Superior temporal gyrus (tissue), 1 donor: ENCODE measurements around the gene NBAS.

Experiments used
- DNase-seq: peaks from one replicate; pipeline ENCODE4 v3.0.0-alpha.2; 2016; ENCODE audit errors: extremely low spot score

Gene NBAS

DNA sequence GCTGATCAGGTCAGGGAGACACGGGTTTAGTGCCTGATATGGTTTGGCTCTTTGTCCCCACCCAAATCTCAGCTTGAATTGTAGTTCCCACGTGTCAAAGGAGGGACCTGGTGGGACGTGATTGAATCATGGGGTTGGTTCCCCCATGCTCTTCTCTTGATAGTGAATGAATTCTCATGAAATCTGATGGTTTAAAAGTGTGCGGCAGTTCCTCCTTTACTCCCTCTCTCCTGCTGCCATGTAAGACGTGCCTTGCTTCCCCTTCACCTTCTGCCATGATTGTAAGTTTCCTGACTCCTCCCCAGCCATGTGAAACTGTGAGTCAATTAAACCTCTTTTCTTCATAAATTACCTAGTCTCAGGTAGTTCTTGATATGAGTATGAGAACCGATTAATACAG lies 424.5 kb downstream of the NBAS start:
- DNase-seq = no peak

DNA sequence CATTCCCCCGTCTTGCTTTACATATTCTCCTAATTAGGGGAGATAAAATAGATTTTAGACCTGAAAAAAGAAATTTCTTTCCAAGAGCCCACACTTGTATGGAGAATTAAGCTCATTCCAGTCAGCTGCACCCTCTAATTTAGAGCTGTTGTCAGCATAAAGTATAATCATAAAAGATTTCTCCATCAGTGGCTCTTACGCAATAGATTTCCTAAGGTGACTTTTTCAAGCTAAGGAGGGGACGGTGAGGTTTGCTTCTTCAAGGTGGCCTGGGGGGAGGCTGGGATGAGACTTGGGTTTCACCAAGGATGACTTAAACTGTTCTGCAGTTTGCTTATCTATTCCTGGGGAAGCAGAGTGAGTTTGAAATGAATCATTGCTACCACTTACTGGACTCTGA lies 426.2 kb downstream of the NBAS start:
- no peak for DNase-seq

DNA sequence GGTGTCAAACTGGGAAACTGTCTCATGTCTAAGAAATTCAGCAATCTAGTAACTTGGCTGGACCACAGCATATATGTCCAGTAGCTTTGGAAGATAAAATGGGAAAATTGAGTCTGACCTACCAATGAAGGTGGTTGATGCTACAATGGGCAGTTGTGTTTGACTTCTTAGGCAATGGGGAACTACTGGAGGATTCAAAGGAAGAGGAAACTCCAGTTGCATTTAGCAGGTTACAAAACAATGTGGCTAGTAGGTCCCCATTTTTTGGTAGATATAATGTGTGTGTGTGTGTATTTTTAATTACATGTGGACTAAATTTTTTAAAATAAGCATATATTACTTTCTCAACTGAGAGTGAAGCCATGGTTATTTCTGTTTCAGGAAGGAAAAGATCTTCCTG lies 427.7 kb downstream of the NBAS start:
- DNase-seq = no peak

DNA sequence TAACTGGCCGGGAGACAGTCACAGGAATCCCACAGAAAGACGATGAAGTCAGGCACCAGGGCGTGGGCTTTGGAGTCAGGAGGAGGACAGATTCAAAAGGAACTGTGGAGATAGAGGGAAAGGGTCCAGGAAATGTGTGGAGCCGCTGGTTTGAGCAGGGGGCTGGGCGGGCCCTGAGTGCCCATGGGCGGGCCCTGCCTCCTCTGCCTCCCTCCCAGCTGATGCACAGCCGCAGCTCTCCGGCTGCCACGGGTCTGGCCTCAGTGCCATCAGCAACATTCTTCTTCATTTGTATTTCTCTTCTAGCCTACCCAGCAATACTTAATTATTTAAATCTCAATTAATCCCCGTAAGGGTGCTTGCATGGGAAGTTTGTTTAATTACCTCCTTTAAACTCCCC lies 432.3 kb downstream of the NBAS start:
- DNase-seq = no peak

DNA sequence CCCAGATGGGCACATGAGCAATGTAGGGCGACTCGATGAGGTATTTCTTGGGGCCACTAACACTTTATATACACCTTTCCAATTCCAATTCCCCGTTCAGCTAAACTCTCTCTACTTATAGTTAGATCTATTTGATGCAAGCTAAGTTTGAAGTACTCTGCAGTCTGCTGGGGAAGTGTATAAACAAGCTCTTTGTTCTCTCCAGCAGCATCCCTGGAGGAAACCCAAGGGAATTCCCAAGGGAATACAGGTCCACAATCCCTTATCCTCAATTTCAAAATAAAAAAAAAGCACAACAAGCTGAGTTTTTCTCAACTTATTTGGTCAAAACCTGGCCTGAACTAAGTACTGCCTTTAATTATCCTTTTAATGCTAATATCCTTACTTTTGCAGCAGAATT lies 433.3 kb downstream of the NBAS start:
- no peak for DNase-seq

DNA sequence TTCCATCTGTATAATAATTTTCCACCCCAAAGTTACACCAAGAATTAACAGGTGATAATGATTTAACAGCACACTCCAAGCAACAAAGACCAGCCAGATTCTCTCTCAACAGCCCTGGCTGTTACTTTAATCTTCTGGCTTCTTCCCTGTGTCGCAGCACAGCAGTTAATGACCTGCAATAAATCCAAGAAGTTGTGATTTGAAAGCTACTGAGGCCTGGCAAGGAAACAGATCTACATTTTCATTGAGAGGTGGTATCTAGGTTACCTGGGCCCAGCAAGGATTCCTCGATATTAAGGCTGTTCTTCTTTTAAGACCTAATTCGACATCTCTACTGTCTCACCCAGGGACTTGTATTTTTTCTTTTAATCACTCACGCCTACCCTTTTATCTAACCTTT lies 433.8 kb downstream of the NBAS start:
- DNase-seq = no peak

DNA sequence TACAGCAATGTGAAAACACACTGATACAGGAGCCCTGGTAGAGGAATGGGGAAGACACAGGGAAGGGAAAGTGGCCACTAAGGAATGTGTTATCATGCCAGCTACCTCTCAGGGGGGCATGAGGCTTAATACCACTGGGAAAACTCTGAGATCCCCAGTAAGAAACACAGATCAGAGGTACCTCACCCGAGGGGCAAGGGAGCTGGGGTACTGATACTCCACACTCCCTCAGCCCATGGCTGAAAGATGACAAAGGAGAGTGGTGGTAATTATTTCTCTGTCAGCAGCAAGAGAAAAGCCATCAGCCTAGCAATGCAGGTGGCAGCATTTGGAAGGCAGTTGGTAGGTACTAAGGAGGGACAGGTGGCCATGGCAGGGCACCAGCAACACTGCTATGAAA lies 434.8 kb downstream of the NBAS start:
- no peak for DNase-seq

DNA sequence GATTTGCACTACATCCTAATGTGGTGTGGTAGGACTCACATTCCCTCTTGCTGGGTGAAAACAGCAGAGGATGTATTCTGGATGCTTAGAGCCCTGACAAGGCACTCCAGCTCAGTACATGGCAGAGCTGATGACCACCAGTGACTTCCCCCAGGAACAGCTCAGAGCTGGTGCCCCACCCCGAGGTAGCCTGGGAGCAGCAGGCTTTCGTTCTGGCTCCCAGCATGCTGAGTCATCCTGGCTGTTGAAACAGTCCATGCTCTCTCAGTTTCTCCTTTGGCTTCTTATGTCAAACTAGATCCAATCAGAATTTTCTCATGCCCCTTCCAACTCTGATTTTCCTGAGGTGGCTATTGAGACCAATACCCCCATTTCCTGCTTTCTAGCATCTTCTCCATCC lies 438.2 kb downstream of the NBAS start:
- DNase-seq = no peak

DNA sequence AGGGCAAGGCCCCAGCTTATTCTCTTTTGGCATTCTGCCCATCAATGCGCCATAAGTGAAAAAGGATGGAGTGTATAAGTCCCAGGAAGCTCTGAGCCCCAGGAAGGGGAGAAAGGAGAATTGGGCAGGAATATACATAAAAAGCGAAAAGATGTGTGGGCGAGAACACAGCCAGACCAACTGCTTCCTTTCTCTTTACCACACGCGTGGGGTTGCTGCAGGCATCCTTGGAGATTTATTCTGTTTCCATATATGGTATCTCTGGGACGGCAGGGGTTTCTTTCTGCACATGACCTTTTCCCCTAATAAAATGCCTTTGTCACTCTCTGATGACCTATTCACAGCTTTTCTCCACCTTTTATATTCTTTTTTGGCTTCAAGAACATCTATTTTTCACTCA lies 440.5 kb downstream of the NBAS start:
- DNase-seq = peak; percentile 22

DNA sequence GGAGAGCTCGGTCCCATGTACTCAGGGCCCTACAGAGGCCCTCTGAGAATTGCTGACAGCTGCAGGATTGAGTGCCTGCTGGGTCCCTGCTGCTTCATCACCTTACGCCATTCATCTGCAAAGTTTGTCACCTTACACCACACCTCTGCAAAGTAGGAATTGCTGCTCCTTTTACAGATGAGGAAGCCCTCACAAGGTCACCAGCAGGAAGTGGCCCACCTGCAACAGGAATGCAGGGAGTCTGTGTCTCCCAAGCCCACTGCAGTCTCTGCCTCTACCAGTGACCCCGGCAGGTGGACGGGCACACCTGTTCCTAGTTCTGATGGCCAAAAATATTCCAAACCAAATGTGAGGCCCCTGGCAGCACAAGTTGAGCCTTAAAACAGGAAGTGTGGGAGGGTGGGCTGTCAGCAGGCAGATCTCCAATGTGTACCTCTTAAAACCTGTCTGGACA lies 441.4 kb downstream of the NBAS start:
- no peak for DNase-seq

DNA sequence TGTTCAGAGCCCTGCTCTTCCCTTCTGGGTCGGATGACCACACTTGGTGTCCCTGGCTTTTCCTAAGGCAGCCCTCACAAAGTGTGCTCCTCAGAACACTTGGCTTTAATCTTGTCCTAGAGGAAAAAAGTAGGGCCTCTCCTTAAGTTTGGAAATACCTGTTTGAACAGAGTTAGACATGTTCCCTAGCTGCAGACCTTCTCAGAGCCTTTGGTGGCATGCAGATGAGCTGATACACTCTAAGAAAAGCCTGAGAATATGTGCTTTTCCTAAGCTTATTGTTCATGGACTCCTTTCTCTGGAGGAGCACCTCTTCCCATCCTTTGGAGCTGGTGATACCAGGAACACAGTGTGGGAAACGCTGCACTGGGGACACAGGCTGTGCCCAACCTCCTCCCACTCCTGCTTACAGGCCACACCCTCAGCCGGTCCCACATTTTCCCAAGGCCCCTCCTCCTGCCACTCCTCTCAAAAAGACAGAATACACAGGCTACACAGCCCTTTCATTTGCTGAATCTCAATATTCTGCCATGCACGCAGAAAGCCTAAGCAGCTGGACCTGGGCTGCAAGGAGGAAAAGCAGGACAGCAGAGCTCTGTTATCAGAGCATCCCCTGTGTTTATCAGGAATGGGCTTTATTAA lies 443.6 kb downstream of the NBAS start:
- DNase-seq = no peak
